ENCODE results near the gene PRRC2A. TPM values are rescaled to one million over a fixed set of nuclear protein-coding genes. Genes with fewer than 3 reads are reported as not detected.

The PRRC2A gene
- total RNA-seq, 1 experiment from 2014 or later = 383 TPM

GRCh38 chr6:31573239-31574105, 47.0 kb upstream of the PRRC2A start:
- no peak for TF ChIP-seq CTCF (conservative IDR thresholded peaks at IDR 0.05)
- Histone ChIP-seq H3K79me1 (ENCODE audit: insufficient read depth, low read depth, low read length, poor library complexity, severe bottlenecking) (no peaks in the 10 kb centered on the region), H3K9ac (ENCODE audit: extremely low read depth, insufficient read length, low read length) (no peak overlapping the region), H2BK5ac (ENCODE audit: insufficient read length, low read length) (no peak overlapping the region), H4K91ac (ENCODE audit: insufficient read length, low read depth, low read length) (no peak overlapping the region), H3K27me3 (ENCODE audit: insufficient read depth, low read length) (no peaks in the 10 kb centered on the region), H2AFZ (ENCODE audit: low read length) (no peak overlapping the region), H2BK12ac (ENCODE audit: insufficient read length, low read depth, low read length) (no peak overlapping the region), H3K79me2 (ENCODE audit: insufficient read depth, low read length) (no peaks in the 10 kb centered on the region), H2BK120ac (ENCODE audit: low read depth, low read length, poor library complexity, severe bottlenecking) (no peak overlapping the region), H3K14ac (ENCODE audit: insufficient read depth, low read length) (no peak overlapping the region), H3K23me2 (ENCODE audit: insufficient read length, low read depth, low read length, poor library complexity, severe bottlenecking) (peaks cover 3% of the 10 kb centered on the region), H3K27ac (ENCODE audit: insufficient read length, low read depth, low read length) (no peak overlapping the region), H4K5ac (ENCODE audit: insufficient read length, low read depth, low read length) (no peak overlapping the region), H3K4me1 (ENCODE audit: insufficient read depth, low read length) (no peaks in the 10 kb centered on the region), H3K4ac (ENCODE audit: low read depth, low read length) (no peak overlapping the region), H3K9me3 (ENCODE audit: control insufficient read depth, low read depth, low read length) (no peaks in the 10 kb centered on the region), H2BK20ac (ENCODE audit: low read depth, low read length, poor library complexity, severe bottlenecking) (no peak overlapping the region), H4K8ac (replicated peaks; ENCODE audit: insufficient read length, low read depth, low read length) (no peak overlapping the region), H3K56ac (ENCODE audit: insufficient read length, low read depth, low read length) (no peak overlapping the region), H4K20me1 (ENCODE audit: control insufficient read depth, insufficient read depth, insufficient read length) (no peaks in the 10 kb centered on the region), H2BK15ac (ENCODE audit: low read depth, low read length) (no peak overlapping the region), H2AK5ac (ENCODE audit: insufficient read length, low read length) (no peak overlapping the region), H3K23ac (ENCODE audit: insufficient read length, low read depth, low read length) (no peak overlapping the region), H3K18ac (ENCODE audit: insufficient read length, low read depth, low read length) (no peak overlapping the region), H3K4me2 (ENCODE audit: insufficient read depth, insufficient read length, low read length) (no peak overlapping the region), H3T11ph (ENCODE audit: low read length) (no peak overlapping the region)
- H3K36me3 Mint-ChIP-seq (ENCODE audit: insufficient read depth in 1 of 3, low read depth in 3 of 3) = no peaks in the 10 kb centered on the region
- H3K4me3 Mint-ChIP-seq = no peak overlapping the region; a peak in 1 of 5 replicates
- no peaks in the 10 kb centered on the region; a peak in 1 of 5 replicates for H3K9me3 Mint-ChIP-seq
- no CpG with 5 or more reads among the region's 9 CpGs for WGBS (ENCODE audit: extremely low coverage, insufficient read length, low lambda C conversion rate)
- no peak overlapping the region for H3K27ac Mint-ChIP-seq
- H3K4me1 Mint-ChIP-seq = peaks cover 11 to 20% of the 10 kb centered on the region in 2 experiments
- peaks cover 22% of the 10 kb centered on the region for H3K27me3 Mint-ChIP-seq (ENCODE audit: low read depth)
- no peak for DNase-seq

Measured in H9 (cell line).